ENCODE results near the gene PIEZO2.

GRCh38 chr18:11162462-11162861 is 13.1 kb upstream of the PIEZO2 start:
- TF ChIP-seq CTCF (IDR thresholded peaks at IDR 0.05) (no peak), POLR2A (IDR thresholded peaks at IDR 0.05) (no peak), POLR2AphosphoS5 (IDR thresholded peaks at IDR 0.05) (no peak), EP300 (IDR thresholded peaks at IDR 0.05) (no peak)
